Aorta (tissue), 5 donors: Measurements from ENCODE around the gene APP. TPM values are rescaled to one million over a fixed set of nuclear protein-coding genes. Genes with fewer than 3 reads are reported as not detected.

Source experiments
- ATAC-seq: fragments of 200-7000 bp; cut with Tn5 transposase; one replicate; pipeline ENCODE4 v1.9.1; 2022; ENCODE audit warnings: moderate library complexity; ENCODE audit not compliant: low FRiP score
- DNase-seq, 2 donors: peaks; one replicate each; pipeline ENCODE4 v3.0.0-alpha.2; 2020
- H3K27ac ChIP-seq, 2 donors: one replicate each; pipeline ENCODE4 v1.5.1; 2013; ENCODE audit warnings: low read length in 2 of 2, mild to moderate bottlenecking in 2 of 2, moderate library complexity in 2 of 2, control low read depth in 1 of 2, inconsistent platforms in 1 of 2, low read depth in 1 of 2
- H3K27me3 ChIP-seq, 2 donors: one replicate each; pipeline ENCODE4 v1.6.1; 2013; ENCODE audit warnings: control low read depth in 1 of 2, low read length in 1 of 2, mild to moderate bottlenecking in 1 of 2, moderate library complexity in 1 of 2; ENCODE audit not compliant: insufficient read depth in 2 of 2, control insufficient read depth in 1 of 2
- H3K36me3 ChIP-seq, 2 donors: one replicate each; pipeline ENCODE4 v1.6.1; 2013; ENCODE audit warnings: control low read depth in 1 of 2, low read length in 1 of 2, mild to moderate bottlenecking in 1 of 2; ENCODE audit not compliant: insufficient read depth in 2 of 2, control insufficient read depth in 1 of 2
- H3K4me1 ChIP-seq, 2 donors: one replicate each; pipeline ENCODE4 v1.6.1; 2013; ENCODE audit warnings: low read length in 2 of 2, control low read depth in 1 of 2, mild to moderate bottlenecking in 1 of 2, moderate library complexity in 1 of 2; ENCODE audit not compliant: insufficient read depth in 2 of 2, control insufficient read depth in 1 of 2
- H3K4me3 ChIP-seq, 2 donors: one replicate each; pipeline ENCODE4 v1.5.1; 2013; ENCODE audit warnings: low read length in 2 of 2, control low read depth in 1 of 2, mild to moderate bottlenecking in 1 of 2
- H3K9me3 ChIP-seq: one replicate; pipeline ENCODE4 v1.6.1; 2013; ENCODE audit warnings: mild to moderate bottlenecking, low read length; ENCODE audit not compliant: control insufficient read depth
- WGBS, 2 donors: extraction: QIAGEN DNeasy Blood & Tissue Kit; methylation state at CpG; one replicate each; pipeline ENCODE4 v1.1.7; 2013; 5-methylcytosine and 5-hydroxymethylcytosine counted together
- intact Hi-C, 2 donors: fragments of 100-400 bp; cut with DNase I; formaldehyde crosslinking; loops; one replicate each; pipeline versions ENCODE4 v1.14.2 to v1.15.0; 2022
- polyA plus RNA-seq, 2 donors: library from polyadenylated mRNA; stranded (reverse); fragments of 200-250 nt; gene quantifications; one replicate each; pipeline ENCODE4 v1.2.3, GENCODE V29; 2013
- total RNA-seq, 2 donors: library from RNA; stranded (reverse); fragmentation: NEBNext Ultra II Directional; extraction: Animal tissue kit (Norgen Biotek cat#: 25700); gene quantifications; one replicate each; pipeline ENCODE4 v1.2.1, GENCODE V29; 2021
- donor health status: healthy with polysubstance abuse.
- donor health status: Bipolar disorder and iron deficiency.
- donor health status: DM: no; HTN: no; CAD: no.
- donor health status: DM: no; HTN: no; CAD: no.
- donor health status: DM: yes; HTN: yes; CAD: no.

The APP gene
- total and polyA plus RNA-seq, 4 donors = 149 to 581 (median 371) TPM

DNA sequence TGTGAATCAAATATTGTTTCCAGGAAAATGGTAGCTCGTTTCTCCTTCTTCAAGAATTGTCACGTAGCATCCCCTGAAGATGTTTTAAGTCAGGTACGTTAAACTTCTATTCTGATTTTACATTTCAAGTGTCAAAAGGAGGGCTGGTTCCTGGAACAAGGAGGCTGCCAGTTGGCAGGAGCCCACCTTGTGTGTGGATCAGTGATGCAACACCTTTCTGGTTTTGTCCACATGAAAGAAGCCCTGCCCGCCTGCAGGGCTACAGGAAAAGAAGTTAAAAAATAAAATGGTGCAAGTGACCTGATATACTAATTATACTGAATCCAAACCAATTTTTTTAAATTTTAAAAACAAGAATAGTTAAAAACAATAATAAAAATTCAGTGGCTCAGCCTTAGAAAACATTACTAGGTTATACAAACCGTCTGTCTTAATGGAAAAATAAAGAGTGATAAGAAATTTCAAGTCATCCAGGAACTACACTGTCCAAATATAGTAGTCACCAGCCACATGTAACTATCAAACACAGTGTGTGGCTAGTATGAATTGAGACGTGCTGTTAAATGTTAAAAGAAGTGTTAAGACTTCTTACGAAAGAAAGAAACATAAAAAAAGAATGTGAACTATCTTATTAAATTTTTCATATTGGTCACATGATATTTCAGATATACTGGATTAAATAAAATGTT is 123.1 kb downstream of the APP start:
- Histone ChIP-seq H3K36me3 (peaks cover 0 to 4% of the 10 kb centered on the region in 2 donors), H3K27ac (no peak overlapping the region), H3K4me1 (peaks cover 0 to 1% of the 10 kb centered on the region in 2 donors), H3K9me3 (no peaks in the 10 kb centered on the region), H3K27me3 (no peaks in the 10 kb centered on the region), H3K4me3 (no peak overlapping the region)
- 71 to 73% methylated on average over 7 of the region's 7 CpGs for WGBS, 2 donors
- no peak for ATAC-seq
- intact Hi-C loops = no loop called here
- no peak for DNase-seq

- no peaks in the 10 kb centered on the region for H3K27me3 ChIP-seq
- peaks cover 0 to 1% of the 10 kb centered on the region in 2 donors for H3K4me1 ChIP-seq
- H3K4me3 ChIP-seq = no peak overlapping the region
- no peaks in the 10 kb centered on the region for H3K36me3 ChIP-seq
- intact Hi-C loops = no loop called here
- DNase-seq (no peak), ATAC-seq (no peak)
- H3K9me3 ChIP-seq = no peaks in the 10 kb centered on the region
- H3K27ac ChIP-seq = no peak overlapping the region
- WGBS, 2 donors = 79 to 81% methylated on average over 3 of the region's 3 CpGs
These were observed 126.7 kb downstream of the APP start for GRCh38 chr21:26043891-26044290.

DNA sequence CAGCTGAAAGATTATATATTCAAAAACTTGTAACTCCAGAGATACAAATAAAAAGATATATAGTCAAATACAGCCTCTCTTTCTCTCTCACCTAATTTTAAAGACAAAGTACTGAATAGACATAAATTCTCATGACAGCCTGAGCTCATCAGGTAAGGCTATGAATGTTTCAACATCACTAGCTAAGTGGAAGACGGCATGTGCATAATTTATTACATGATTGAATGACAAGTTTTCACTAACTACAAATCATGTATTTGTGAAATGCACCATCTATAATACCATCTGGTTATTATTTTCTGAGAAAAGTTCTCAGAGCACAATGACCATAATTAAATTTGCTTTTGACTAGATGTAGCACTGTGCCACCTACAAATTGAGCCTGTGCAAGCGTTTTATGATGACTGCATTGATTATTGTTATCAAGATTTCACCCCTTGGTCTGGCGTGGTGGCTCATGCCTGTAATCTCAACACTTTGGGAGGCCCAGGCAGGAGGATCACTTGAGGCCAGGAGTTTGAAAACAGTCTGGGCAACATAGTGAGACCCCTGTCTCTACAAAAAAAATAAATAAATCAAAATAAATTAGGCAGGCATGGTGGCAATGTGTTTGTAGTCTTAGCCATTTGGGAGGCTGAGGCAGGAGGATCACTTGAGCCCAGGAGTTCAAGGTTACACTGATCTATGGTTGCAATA is 128.2 kb downstream of the APP start:
- DNase-seq (no peak), ATAC-seq (no peak)
- Histone ChIP-seq H3K4me3 (no peak overlapping the region), H3K9me3 (no peaks in the 10 kb centered on the region), H3K27me3 (no peaks in the 10 kb centered on the region), H3K4me1 (no peaks in the 10 kb centered on the region), H3K27ac (no peak overlapping the region), H3K36me3 (no peaks in the 10 kb centered on the region)
- intact Hi-C loops = no loop called here
- 91 to 94% methylated on average over 3 of the region's 3 CpGs for WGBS, 2 donors

- Histone ChIP-seq H3K27ac (no peak overlapping the region), H3K4me3 (no peak overlapping the region), H3K9me3 (no peaks in the 10 kb centered on the region), H3K4me1 (no peaks in the 10 kb centered on the region), H3K36me3 (no peaks in the 10 kb centered on the region), H3K27me3 (no peaks in the 10 kb centered on the region)
- WGBS, 2 donors = 14 to 19% methylated on average over 3 of the region's 3 CpGs
- ATAC-seq (no peak), DNase-seq (no peak)
- intact Hi-C loops = no loop called here
These were observed 129.0 kb downstream of the APP start for GRCh38 chr21:26041431-26042180.

DNA sequence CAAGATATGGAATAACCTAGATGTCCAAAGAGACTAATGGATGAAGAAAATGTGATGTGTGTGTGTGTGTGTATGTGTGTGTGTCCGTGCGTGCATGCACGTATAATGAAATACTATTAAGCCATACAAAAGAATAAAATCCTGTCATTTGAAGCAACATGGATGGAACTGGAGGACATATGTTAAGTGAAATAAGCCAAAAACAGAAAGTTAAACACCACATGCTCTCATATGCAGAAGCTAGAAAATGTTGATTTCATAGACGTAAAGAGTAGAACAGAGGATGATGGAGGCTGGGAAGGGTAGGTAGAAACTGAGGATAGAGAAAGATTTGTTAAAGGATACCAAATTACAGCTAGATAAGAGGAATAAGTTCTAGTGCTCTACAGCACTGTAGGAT is 133.7 kb downstream of the APP start:
- Histone ChIP-seq H3K4me3 (no peak overlapping the region), H3K36me3 (peaks cover 0 to 4% of the 10 kb centered on the region in 2 donors), H3K27ac (no peak overlapping the region), H3K27me3 (no peaks in the 10 kb centered on the region), H3K4me1 (no peaks in the 10 kb centered on the region), H3K9me3 (no peaks in the 10 kb centered on the region)
- ATAC-seq (no peak), DNase-seq (no peak)
- intact Hi-C loops = no loop called here
- 96% methylated on average over 4 of the region's 4 CpGs for WGBS, 2 donors

DNA sequence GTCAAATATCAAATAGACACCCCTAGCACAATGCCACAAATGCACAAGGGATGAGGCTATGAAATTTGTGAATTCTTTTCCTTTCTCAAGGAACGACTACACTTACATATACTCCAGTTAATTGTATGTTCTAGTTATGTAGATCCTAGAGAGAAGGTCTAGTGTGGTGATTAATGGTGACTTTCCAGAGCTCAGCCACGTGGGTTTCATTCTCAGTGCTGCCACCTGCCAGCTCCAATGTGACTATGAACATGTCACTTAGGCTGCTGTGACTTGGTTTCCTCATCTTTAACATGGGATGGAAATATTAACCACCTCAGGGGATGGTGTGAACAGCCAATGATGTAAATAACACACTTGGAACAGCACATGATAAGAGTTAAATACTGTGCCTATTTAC is 138.3 kb downstream of the APP start:
- no peak overlapping the region for H3K4me3 ChIP-seq
- no peaks in the 10 kb centered on the region for H3K9me3 ChIP-seq
- peaks cover 0 to 4% of the 10 kb centered on the region in 2 donors for H3K36me3 ChIP-seq
- ATAC-seq (no peak), DNase-seq (no peak)
- 58 to 62% methylated on average over 2 of the region's 2 CpGs for WGBS, 2 donors
- no peaks in the 10 kb centered on the region for H3K27me3 ChIP-seq
- intact Hi-C loops = no loop called here
- H3K27ac ChIP-seq = no peak overlapping the region
- peaks cover 0 to 3% of the 10 kb centered on the region in 2 donors for H3K4me1 ChIP-seq

GRCh38 chr21:26028183-26028582 is 142.4 kb downstream of the APP start:
- no peaks in the 10 kb centered on the region for H3K36me3 ChIP-seq
- 95 to 98% methylated on average over 4 of the region's 4 CpGs for WGBS, 2 donors
- intact Hi-C loops = no loop called here
- peaks cover 0 to 5% of the 10 kb centered on the region in 2 donors for H3K4me1 ChIP-seq
- H3K27ac ChIP-seq = no peak overlapping the region
- H3K27me3 ChIP-seq = no peaks in the 10 kb centered on the region
- no peaks in the 10 kb centered on the region for H3K9me3 ChIP-seq
- DNase-seq (no peak), ATAC-seq (no peak)
- no peak overlapping the region for H3K4me3 ChIP-seq

DNA sequence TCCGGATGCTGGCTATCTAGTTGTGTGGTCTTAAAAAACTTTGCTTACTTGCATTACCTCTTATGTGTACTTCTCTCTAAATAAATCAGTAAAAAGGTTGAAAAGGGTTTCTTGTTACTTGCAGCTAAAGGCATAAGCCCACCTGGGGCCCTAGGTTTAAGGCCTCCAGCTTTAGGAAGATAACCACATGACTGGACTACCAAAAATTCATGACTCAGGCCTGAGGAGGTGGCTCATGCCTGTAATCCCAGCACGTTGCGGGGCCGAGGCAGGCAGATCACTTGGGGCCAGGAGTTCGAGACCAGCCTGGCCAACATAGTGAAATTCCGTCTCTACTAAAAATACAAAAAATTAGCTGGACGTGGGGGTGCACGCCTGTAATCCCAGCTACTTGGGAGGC is 142.9 kb downstream of the APP start:
- ATAC-seq = no peak
- intact Hi-C loops = no loop called here
- WGBS, 2 donors = 91% methylated on average over 8 of the region's 8 CpGs

More for the DNA sequence above, 142.9 kb downstream of the APP start:
- Histone ChIP-seq H3K36me3 (no peaks in the 10 kb centered on the region), H3K4me1 (peaks cover 0 to 5% of the 10 kb centered on the region in 2 donors), H3K9me3 (no peaks in the 10 kb centered on the region), H3K27me3 (no peaks in the 10 kb centered on the region), H3K4me3 (no peak overlapping the region), H3K27ac (no peak overlapping the region)
- DNase-seq = no peak
